SU-DHL-6 (cell line): ENCODE results near the gene ERBB4.

Experiments
- H2AFZ ChIP-seq: fragments of 200-600 bp; sonication (generic); 2 replicates; pipeline ENCODE4 v1.6.1; 2014; ENCODE audit warnings: low read depth, mild to moderate bottlenecking, moderate library complexity, mixed read lengths, antibody characterized with exemption, low read length; ENCODE audit not compliant: severe bottlenecking
- H3F3A ChIP-seq: fragments of 200-600 bp; shearing (Covaris generic); 2 replicates; pipeline ENCODE4 v1.6.0; 2016; ENCODE audit warnings: antibody characterized with exemption, mild to moderate bottlenecking; ENCODE audit not compliant: insufficient read depth
- H3K27ac ChIP-seq: fragments of 200-600 bp; sonication (generic); 2 replicates; pipeline ENCODE4 v1.5.1; 2016; ENCODE audit warnings: low read depth, mild to moderate bottlenecking, low read length, moderate library complexity, mixed read lengths
- H3K27me3 ChIP-seq: fragments of 200-600 bp; sonication (generic), shearing (Covaris generic); 2 replicates; pipeline ENCODE4 v1.6.0; 2014; ENCODE audit warnings: mild to moderate bottlenecking, low read length
- H3K36me3 ChIP-seq: fragments of 200-600 bp; sonication (generic); 2 replicates; pipeline ENCODE4 v1.6.1; 2014; ENCODE audit warnings: mild to moderate bottlenecking, low read length, mixed read lengths
- H3K4me2 ChIP-seq: fragments of 300-600, 200-600 bp; shearing (Covaris generic), sonication (generic); 2 replicates; pipeline ENCODE4 v1.6.0; 2014; ENCODE audit warnings: low read length, low read depth, mild to moderate bottlenecking; ENCODE audit not compliant: poor library complexity, severe bottlenecking
- H3K4me3 ChIP-seq: fragments of 200-600 bp; sonication (generic); 2 replicates; pipeline ENCODE4 v1.5.1; 2014; ENCODE audit warnings: antibody characterized with exemption, low read length, mild to moderate bottlenecking, mixed read lengths; ENCODE audit not compliant: insufficient read depth, poor library complexity, severe bottlenecking
- H3K79me2 ChIP-seq: fragments of 200-600 bp; sonication (generic); 2 replicates; pipeline ENCODE4 v1.6.1; 2014; ENCODE audit warnings: mild to moderate bottlenecking, low read length, moderate library complexity; ENCODE audit not compliant: insufficient read depth
- H3K9ac ChIP-seq: fragments of 200-600 bp; sonication (generic); 2 replicates; pipeline ENCODE4 v1.7.0; 2014; ENCODE audit warnings: mild to moderate bottlenecking, low read length
- H3K9me2 ChIP-seq: fragments of 200-600 bp; sonication (generic); replicated peaks from 2 replicates; pipeline ENCODE4 v1.6.1; 2014; ENCODE audit warnings: low read length; ENCODE audit not compliant: insufficient read depth
- H3K9me3 ChIP-seq: fragments of 200-600 bp; sonication (generic); 2 replicates; pipeline ENCODE4 v1.6.1; 2014; ENCODE audit warnings: low read length, mixed read lengths; ENCODE audit not compliant: insufficient read depth
- H4K20me1 ChIP-seq: fragments of 200-600 bp; sonication (generic); 2 replicates; pipeline ENCODE4 v1.6.1; 2014; ENCODE audit warnings: low read depth, mild to moderate bottlenecking, antibody characterized with exemption, low read length, moderate library complexity, mixed read lengths
- EZH2phosphoT487 ChIP-seq: fragments of 200-600 bp; sonication (generic), shearing (Covaris generic); conservative IDR thresholded peaks from 2 replicates; pipeline ENCODE4 v1.6.1; 2018; ENCODE audit warnings: mild to moderate bottlenecking, antibody characterized with exemption, low read length, moderate library complexity, mixed read lengths
- TF ChIP-seq, protein P1 (sequence below): fragments of 200-600 bp; sonication (generic); IDR thresholded peaks from one replicate; pipeline ENCODE4 v1.5.1; 2017; ENCODE audit warnings: antibody characterized with exemption, mild to moderate bottlenecking, low read length, moderate library complexity; ENCODE audit not compliant: insufficient read depth, poor library complexity, severe bottlenecking

The ERBB4 gene

GRCh38 chr2:211967234-211967633 lies 571.4 kb downstream of the ERBB4 start:
- no peak overlapping the region for H3K4me2 ChIP-seq
- no peak overlapping the region for H3K27ac ChIP-seq
- TF ChIP-seq EZH2phosphoT487: no peak
- TF ChIP-seq, protein P1, sequence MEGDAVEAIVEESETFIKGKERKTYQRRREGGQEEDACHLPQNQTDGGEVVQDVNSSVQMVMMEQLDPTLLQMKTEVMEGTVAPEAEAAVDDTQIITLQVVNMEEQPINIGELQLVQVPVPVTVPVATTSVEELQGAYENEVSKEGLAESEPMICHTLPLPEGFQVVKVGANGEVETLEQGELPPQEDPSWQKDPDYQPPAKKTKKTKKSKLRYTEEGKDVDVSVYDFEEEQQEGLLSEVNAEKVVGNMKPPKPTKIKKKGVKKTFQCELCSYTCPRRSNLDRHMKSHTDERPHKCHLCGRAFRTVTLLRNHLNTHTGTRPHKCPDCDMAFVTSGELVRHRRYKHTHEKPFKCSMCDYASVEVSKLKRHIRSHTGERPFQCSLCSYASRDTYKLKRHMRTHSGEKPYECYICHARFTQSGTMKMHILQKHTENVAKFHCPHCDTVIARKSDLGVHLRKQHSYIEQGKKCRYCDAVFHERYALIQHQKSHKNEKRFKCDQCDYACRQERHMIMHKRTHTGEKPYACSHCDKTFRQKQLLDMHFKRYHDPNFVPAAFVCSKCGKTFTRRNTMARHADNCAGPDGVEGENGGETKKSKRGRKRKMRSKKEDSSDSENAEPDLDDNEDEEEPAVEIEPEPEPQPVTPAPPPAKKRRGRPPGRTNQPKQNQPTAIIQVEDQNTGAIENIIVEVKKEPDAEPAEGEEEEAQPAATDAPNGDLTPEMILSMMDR: no peak
- no peaks in the 10 kb centered on the region for H3F3A ChIP-seq
- H3K9ac ChIP-seq: no peak overlapping the region
- H2AFZ ChIP-seq: no peak overlapping the region
- H3K9me3 ChIP-seq: no peaks in the 10 kb centered on the region
- H4K20me1 ChIP-seq: no peaks in the 10 kb centered on the region
- H3K27me3 ChIP-seq: no peaks in the 10 kb centered on the region
- H3K36me3 ChIP-seq: no peaks in the 10 kb centered on the region
- H3K4me3 ChIP-seq: no peak overlapping the region
- no peaks in the 10 kb centered on the region for H3K79me2 ChIP-seq
- H3K9me2 ChIP-seq: no peaks in the 10 kb centered on the region

DNA sequence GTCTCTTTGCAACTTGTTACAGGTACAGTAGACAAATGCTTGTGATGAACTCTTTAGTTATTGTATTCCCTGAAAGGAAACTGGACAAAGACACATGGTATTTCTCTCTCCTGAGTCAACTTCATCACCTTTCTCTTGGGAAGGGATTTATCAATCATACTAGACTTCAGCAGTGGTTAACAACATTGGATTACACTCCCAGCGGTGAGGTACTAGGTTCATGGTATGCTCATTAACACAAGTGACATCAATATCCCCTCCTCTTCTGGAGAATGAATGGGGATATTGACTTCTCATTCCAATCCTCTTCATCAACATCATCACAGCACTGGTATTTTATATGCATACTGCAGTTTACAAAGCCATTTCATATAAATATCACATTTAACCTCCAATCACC lies 574.6 kb downstream of the ERBB4 start:
- H3K9me3 ChIP-seq: no peaks in the 10 kb centered on the region
- no peaks in the 10 kb centered on the region for H3K9me2 ChIP-seq
- no peaks in the 10 kb centered on the region for H3K79me2 ChIP-seq
- H2AFZ ChIP-seq: no peak overlapping the region
- no peak overlapping the region for H3K27ac ChIP-seq
- TF ChIP-seq EZH2phosphoT487: no peak
- no peak overlapping the region for H3K9ac ChIP-seq
- no peaks in the 10 kb centered on the region for H4K20me1 ChIP-seq
- no peaks in the 10 kb centered on the region for H3K36me3 ChIP-seq
- H3F3A ChIP-seq: no peaks in the 10 kb centered on the region
- no peaks in the 10 kb centered on the region for H3K27me3 ChIP-seq
- H3K4me3 ChIP-seq: no peak overlapping the region
- H3K4me2 ChIP-seq: no peak overlapping the region

- no peak overlapping the region for H3K27ac ChIP-seq
- no peak overlapping the region for H3K9ac ChIP-seq
- no peaks in the 10 kb centered on the region for H3K27me3 ChIP-seq
- TF ChIP-seq, protein P1: no peak
- no peak for TF ChIP-seq EZH2phosphoT487
- no peaks in the 10 kb centered on the region for H3K9me2 ChIP-seq
- no peak overlapping the region for H2AFZ ChIP-seq
- H3K4me2 ChIP-seq: no peak overlapping the region
- H4K20me1 ChIP-seq: no peaks in the 10 kb centered on the region
- no peaks in the 10 kb centered on the region for H3F3A ChIP-seq
- H3K36me3 ChIP-seq: no peaks in the 10 kb centered on the region
- no peak overlapping the region for H3K4me3 ChIP-seq
- no peaks in the 10 kb centered on the region for H3K9me3 ChIP-seq
- no peaks in the 10 kb centered on the region for H3K79me2 ChIP-seq
Observed at GRCh38 chr2:211957799-211958198, 580.8 kb downstream of the ERBB4 start.

DNA sequence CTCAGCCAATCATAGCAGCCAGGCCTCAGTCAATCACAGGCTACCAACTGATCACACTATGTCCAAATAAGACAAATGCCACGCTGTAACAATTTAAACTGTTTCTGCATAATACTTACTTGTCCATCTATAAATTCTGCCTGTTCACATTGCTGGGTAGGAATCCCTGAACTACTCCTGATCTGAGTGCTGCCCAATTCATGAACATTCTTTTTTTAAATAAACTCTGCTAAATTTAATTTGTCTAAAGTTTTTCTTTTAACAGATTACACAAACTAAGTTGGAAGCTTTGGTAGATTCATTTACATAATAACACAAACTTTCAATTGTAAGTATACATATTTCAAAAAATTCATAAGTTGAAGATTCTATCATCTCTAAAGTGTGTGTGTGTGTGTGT lies 583.0 kb downstream of the ERBB4 start:
- TF ChIP-seq EZH2phosphoT487: no peak
- TF ChIP-seq, protein P1: no peak
- no peak overlapping the region for H2AFZ ChIP-seq
- no peak overlapping the region for H3K9ac ChIP-seq
- no peaks in the 10 kb centered on the region for H3K36me3 ChIP-seq
- no peak overlapping the region for H3K27ac ChIP-seq
- no peaks in the 10 kb centered on the region for H3K9me3 ChIP-seq
- no peaks in the 10 kb centered on the region for H4K20me1 ChIP-seq
- H3F3A ChIP-seq: no peaks in the 10 kb centered on the region
- H3K79me2 ChIP-seq: no peaks in the 10 kb centered on the region
- no peak overlapping the region for H3K4me3 ChIP-seq
- H3K9me2 ChIP-seq: no peaks in the 10 kb centered on the region
- no peak overlapping the region for H3K4me2 ChIP-seq
- no peaks in the 10 kb centered on the region for H3K27me3 ChIP-seq
